Kidney epithelial cell (primary cell): ENCODE results near the gene FBXW11. TPM values are rescaled to one million over a fixed set of nuclear protein-coding genes. Genes with fewer than 3 reads are reported as not detected.

Source experiments
- DNase-seq: peaks from one replicate; pipeline ENCODE4 v3.0.0-alpha.2; 2010; ENCODE audit warnings: low read depth
- H3K27me3 ChIP-seq: 2 replicates; pipeline ENCODE4 v1.6.0; 2011; ENCODE audit warnings: low read length; ENCODE audit not compliant: control insufficient read depth, insufficient read depth
- H3K36me3 ChIP-seq: 2 replicates; pipeline ENCODE4 v1.5.1; 2011; ENCODE audit warnings: low read length; ENCODE audit not compliant: control insufficient read depth, insufficient read depth
- H3K4me3 ChIP-seq: 2 replicates; pipeline ENCODE4 v1.5.1; 2011; ENCODE audit warnings: low read depth, mild to moderate bottlenecking, control low read depth, low read length
- CTCF ChIP-seq: IDR thresholded peaks from 2 replicates; pipeline ENCODE4 v1.5.1; 2011; ENCODE audit warnings: mild to moderate bottlenecking, moderate library complexity, low read length, control low read depth, inconsistent platforms; ENCODE audit not compliant: insufficient read depth, poor library complexity, severe bottlenecking
- total RNA-seq: library from RNA; depleted of rRNA; stranded (reverse); fragments of >200 nt; gene quantifications from 2 replicates; pipeline ENCODE4 v1.2.3, GENCODE V29; 2015

Gene FBXW11
- total RNA-seq, 1 donor from 2014 or later = 75.1 TPM

- Histone ChIP-seq H3K36me3 (no peaks in the 10 kb centered on the region), H3K27me3 (no peaks in the 10 kb centered on the region), H3K4me3 (no peak overlapping the region)
- TF ChIP-seq CTCF = no peak
- DNase-seq = no peak
Measured at GRCh38 chr5:171938358-171938757, 68.1 kb downstream of the FBXW11 start.

GRCh38 chr5:171937351-171937750, 69.1 kb downstream of the FBXW11 start:
- Histone ChIP-seq H3K4me3 (no peak overlapping the region), H3K27me3 (no peaks in the 10 kb centered on the region), H3K36me3 (no peaks in the 10 kb centered on the region)
- TF ChIP-seq CTCF = no peak
- no peak for DNase-seq

- no peak overlapping the region for H3K4me3 ChIP-seq
- DNase-seq = no peak
- TF ChIP-seq CTCF = no peak
- no peaks in the 10 kb centered on the region for H3K36me3 ChIP-seq
- no peaks in the 10 kb centered on the region for H3K27me3 ChIP-seq
Measured at GRCh38 chr5:171934586-171934985, 71.9 kb downstream of the FBXW11 start.

GRCh38 chr5:171931163-171931562, 75.3 kb downstream of the FBXW11 start:
- H3K4me3 ChIP-seq = no peak overlapping the region
- H3K27me3 ChIP-seq = no peaks in the 10 kb centered on the region
- no peak for TF ChIP-seq CTCF
- no peak for DNase-seq
- no peaks in the 10 kb centered on the region for H3K36me3 ChIP-seq

GRCh38 chr5:171927345-171927941, 79.0 kb downstream of the FBXW11 start:
- Histone ChIP-seq H3K4me3 (no peak overlapping the region), H3K27me3 (no peaks in the 10 kb centered on the region), H3K36me3 (no peaks in the 10 kb centered on the region)
- peak; percentile 49 for TF ChIP-seq CTCF
- no peak for DNase-seq

- Histone ChIP-seq H3K4me3 (no peak overlapping the region), H3K36me3 (no peaks in the 10 kb centered on the region), H3K27me3 (no peaks in the 10 kb centered on the region)
- no peak for TF ChIP-seq CTCF
- DNase-seq = no peak
Measured at GRCh38 chr5:171926311-171926710, 80.1 kb downstream of the FBXW11 start.
